Smooth muscle cell (in vitro differentiated cells): Measurements from ENCODE around the gene LBHD2. TPM values are rescaled to one million over a fixed set of nuclear protein-coding genes. Genes with fewer than 3 reads are reported as not detected.

Experiments
- DNase-seq: peaks from one replicate; lab custom pipeline; 2025; ENCODE audit not compliant: unreplicated experiment; lab: John Stamatoyannopoulos, UW
- H2AFZ ChIP-seq: fragments of 200-600 bp; sonication (generic); 2 replicates; pipeline ENCODE4 v1.6.0; 2016; ENCODE audit warnings: antibody characterized with exemption, low read depth, mild to moderate bottlenecking
- H3F3A ChIP-seq: fragments of 200-600 bp; sonication (generic); 2 replicates; pipeline ENCODE4 v1.6.0; 2017; ENCODE audit warnings: antibody characterized with exemption, low read depth
- H3K27ac ChIP-seq: fragments of 200-600 bp; sonication (generic); 2 replicates; pipeline ENCODE4 v1.5.1; 2016; ENCODE audit warnings: low read depth, mild to moderate bottlenecking
- H3K27me3 ChIP-seq: fragments of 200-600 bp; sonication (generic); 2 replicates; pipeline ENCODE4 v1.6.1; 2016; ENCODE audit warnings: low read depth, mild to moderate bottlenecking
- H3K36me3 ChIP-seq: fragments of 200-600 bp; sonication (generic); 2 replicates; pipeline ENCODE4 v1.5.1; 2016; ENCODE audit warnings: low read depth
- H3K4me1 ChIP-seq: fragments of 200-600 bp; sonication (generic); 2 replicates; pipeline ENCODE4 v1.5.1; 2016; ENCODE audit warnings: low read depth
- H3K4me2 ChIP-seq: fragments of 200-600 bp; sonication (generic); 2 replicates; pipeline ENCODE4 v1.6.0; 2016; ENCODE audit warnings: mild to moderate bottlenecking
- H3K4me3 ChIP-seq: fragments of 200-600 bp; sonication (generic); 2 replicates; pipeline ENCODE4 v1.5.1; 2016; ENCODE audit warnings: mild to moderate bottlenecking
- H3K79me2 ChIP-seq: fragments of 200-600 bp; sonication (generic); 2 replicates; pipeline ENCODE4 v1.6.0; 2016; ENCODE audit warnings: low read depth, mild to moderate bottlenecking
- H3K9ac ChIP-seq: fragments of 200-600 bp; sonication (generic); 2 replicates; pipeline ENCODE4 v1.6.0; 2016; ENCODE audit warnings: low read depth
- H3K9me3 ChIP-seq: fragments of 200-600 bp; sonication (generic); replicated peaks from 2 replicates; pipeline ENCODE4 v1.5.1; 2016; ENCODE audit warnings: low read depth
- H4K20me1 ChIP-seq: fragments of 200-600 bp; sonication (generic); 2 replicates; pipeline ENCODE4 v1.6.0; 2016; ENCODE audit warnings: low read depth
- WGBS: methylation state at CpG from one replicate; pipeline ENCODE4 v1.1.7; 2016; ENCODE audit warnings: low lambda C conversion rate; 5-methylcytosine and 5-hydroxymethylcytosine counted together
- polyA plus RNA-seq: library from polyadenylated mRNA; unstranded; fragments of >200 nt; fragmentation: Nextera tagmentation; extraction: Ambion mirVana; gene quantifications from 2 replicates; pipeline ENCODE4 v1.2.1, GENCODE V29; 2016
- total RNA-seq: library from RNA; depleted of rRNA; stranded (reverse); fragments of >200 nt; gene quantifications from 2 replicates; pipeline ENCODE4 v1.2.3, GENCODE V29; 2014
- TF ChIP-seq, protein P1 (sequence below): fragments of 200-600 bp; sonication (generic); IDR thresholded peaks from 2 replicates; pipeline ENCODE4 v1.5.1; 2017; ENCODE audit warnings: borderline replicate concordance, mild to moderate bottlenecking, antibody characterized with exemption; ENCODE audit not compliant: insufficient read depth, poor library complexity, severe bottlenecking

The LBHD2 gene
- total and polyA plus RNA-seq, 2 experiments from 2014 or later = not detected

GRCh38 chr14:103132381-103133209 lies 48.6 kb downstream of the LBHD2 start:
- H3F3A ChIP-seq = peaks cover 17% of the 10 kb centered on the region
- H3K4me1 ChIP-seq = peaks cover 6% of the 10 kb centered on the region
- no peak overlapping the region for H3K4me3 ChIP-seq
- TF ChIP-seq, protein P1, sequence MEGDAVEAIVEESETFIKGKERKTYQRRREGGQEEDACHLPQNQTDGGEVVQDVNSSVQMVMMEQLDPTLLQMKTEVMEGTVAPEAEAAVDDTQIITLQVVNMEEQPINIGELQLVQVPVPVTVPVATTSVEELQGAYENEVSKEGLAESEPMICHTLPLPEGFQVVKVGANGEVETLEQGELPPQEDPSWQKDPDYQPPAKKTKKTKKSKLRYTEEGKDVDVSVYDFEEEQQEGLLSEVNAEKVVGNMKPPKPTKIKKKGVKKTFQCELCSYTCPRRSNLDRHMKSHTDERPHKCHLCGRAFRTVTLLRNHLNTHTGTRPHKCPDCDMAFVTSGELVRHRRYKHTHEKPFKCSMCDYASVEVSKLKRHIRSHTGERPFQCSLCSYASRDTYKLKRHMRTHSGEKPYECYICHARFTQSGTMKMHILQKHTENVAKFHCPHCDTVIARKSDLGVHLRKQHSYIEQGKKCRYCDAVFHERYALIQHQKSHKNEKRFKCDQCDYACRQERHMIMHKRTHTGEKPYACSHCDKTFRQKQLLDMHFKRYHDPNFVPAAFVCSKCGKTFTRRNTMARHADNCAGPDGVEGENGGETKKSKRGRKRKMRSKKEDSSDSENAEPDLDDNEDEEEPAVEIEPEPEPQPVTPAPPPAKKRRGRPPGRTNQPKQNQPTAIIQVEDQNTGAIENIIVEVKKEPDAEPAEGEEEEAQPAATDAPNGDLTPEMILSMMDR = no peak
- no peak overlapping the region for H3K27ac ChIP-seq
- no peaks in the 10 kb centered on the region for H3K27me3 ChIP-seq
- H4K20me1 ChIP-seq = peaks cover 21% of the 10 kb centered on the region
- no peak overlapping the region for H3K4me2 ChIP-seq
- H3K9me3 ChIP-seq = no peaks in the 10 kb centered on the region
- no peak overlapping the region for H3K9ac ChIP-seq
- no peak for DNase-seq
- H3K79me2 ChIP-seq = no peaks in the 10 kb centered on the region
- no peaks in the 10 kb centered on the region for H3K36me3 ChIP-seq
- no peak overlapping the region for H2AFZ ChIP-seq
- 85% methylated on average over 39 of the region's 39 CpGs for WGBS

DNA sequence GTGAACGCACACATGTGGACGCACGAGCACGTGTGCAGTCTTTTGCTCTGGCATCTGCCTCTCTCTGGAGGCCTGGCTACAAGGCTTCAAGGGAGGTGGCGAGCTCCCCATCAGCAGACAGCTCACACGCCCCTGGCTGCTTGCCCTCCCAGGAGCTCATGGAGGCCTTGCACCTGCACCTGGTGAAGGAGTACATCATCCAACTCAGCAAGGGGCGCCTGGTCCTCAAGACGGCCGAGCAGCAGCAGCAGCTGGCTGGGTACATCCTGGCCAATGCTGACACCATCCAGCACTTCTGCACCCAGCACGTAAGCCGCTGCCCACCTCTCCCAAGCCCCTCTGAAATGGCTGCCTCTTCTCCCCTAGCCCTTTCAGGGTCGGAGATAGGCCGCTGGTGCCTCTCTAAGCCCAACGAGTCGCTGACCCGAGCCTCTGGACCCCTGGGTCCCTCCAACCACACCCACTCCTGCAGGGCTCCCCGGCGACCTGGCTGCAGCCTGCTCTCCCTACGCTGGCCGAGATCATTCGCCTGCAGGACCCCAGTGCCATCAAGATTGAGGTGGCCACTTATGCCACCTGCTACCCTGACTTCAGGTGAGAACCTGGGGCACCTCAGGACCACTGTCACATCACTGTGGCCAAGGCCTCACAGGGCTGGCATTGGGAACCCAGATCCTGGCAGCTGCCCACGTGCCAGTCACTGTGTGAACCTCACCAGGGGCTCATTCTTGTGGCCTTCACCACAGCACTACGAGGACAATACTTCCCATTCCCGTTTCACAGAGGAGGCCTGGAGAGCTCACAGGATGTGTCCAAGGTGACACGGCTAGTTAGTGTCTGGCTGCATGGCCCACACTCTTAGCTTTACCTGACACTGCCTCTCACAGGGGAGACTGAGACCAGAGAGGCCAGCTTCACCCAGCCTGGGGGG lies 49.5 kb downstream of the LBHD2 start:
- H3K4me3 ChIP-seq = no peak overlapping the region
- peaks cover 21% of the 10 kb centered on the region for H3F3A ChIP-seq
- no peak overlapping the region for H3K4me2 ChIP-seq
- H3K4me1 ChIP-seq = peaks cover 10% of the 10 kb centered on the region
- 97% methylated on average over 22 of the region's 25 CpGs for WGBS
- H3K9ac ChIP-seq = no peak overlapping the region
- no peaks in the 10 kb centered on the region for H3K27me3 ChIP-seq
- DNase-seq = no peak
- H2AFZ ChIP-seq = no peak overlapping the region
- TF ChIP-seq, protein P1 = no peak
- H4K20me1 ChIP-seq = peaks cover 12% of the 10 kb centered on the region
- H3K27ac ChIP-seq = no peak overlapping the region
- no peaks in the 10 kb centered on the region for H3K9me3 ChIP-seq
- no peaks in the 10 kb centered on the region for H3K79me2 ChIP-seq
- no peaks in the 10 kb centered on the region for H3K36me3 ChIP-seq

DNA sequence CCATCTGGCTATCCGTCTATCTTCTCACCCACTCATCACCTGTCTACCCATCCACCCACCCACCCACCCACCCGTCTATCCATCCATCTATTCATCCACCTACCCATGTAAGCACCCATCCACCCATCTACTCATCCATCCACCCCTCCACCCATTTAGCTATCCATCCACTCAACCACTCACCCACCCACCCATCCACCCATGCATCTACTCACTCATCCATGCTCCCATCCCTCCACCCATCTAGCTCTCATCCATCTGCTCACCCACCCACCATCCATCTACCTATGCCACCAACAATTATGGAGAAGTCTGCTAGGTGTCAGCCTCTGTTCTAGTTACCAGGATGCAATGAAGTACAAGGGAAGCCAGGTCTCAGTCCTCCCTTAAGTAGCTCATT lies 50.4 kb downstream of the LBHD2 start:
- peaks cover 25% of the 10 kb centered on the region for H3F3A ChIP-seq
- TF ChIP-seq, protein P1 = no peak
- DNase-seq = no peak

More for the DNA sequence above, 50.4 kb downstream of the LBHD2 start:
- H3K27me3 ChIP-seq = no peaks in the 10 kb centered on the region
- peaks cover 3% of the 10 kb centered on the region for H4K20me1 ChIP-seq
- H3K4me2 ChIP-seq = no peak overlapping the region
- peaks cover 19% of the 10 kb centered on the region for H3K4me1 ChIP-seq
- H3K27ac ChIP-seq = no peak overlapping the region
- H3K4me3 ChIP-seq = no peak overlapping the region
- no peaks in the 10 kb centered on the region for H3K79me2 ChIP-seq
- no peak overlapping the region for H2AFZ ChIP-seq
- H3K9ac ChIP-seq = no peak overlapping the region
- H3K36me3 ChIP-seq = no peaks in the 10 kb centered on the region
- no peaks in the 10 kb centered on the region for H3K9me3 ChIP-seq
- 71% methylated on average over 2 of the region's 2 CpGs for WGBS
